HepG2 (cell line): ENCODE data around the gene SUCLG2. TPM values are rescaled to one million over a fixed set of nuclear protein-coding genes. Genes with fewer than 3 reads are reported as not detected.

Experiments used
- GTF2F1 ChIP-seq: fragments of 150-350 bp; IDR thresholded peaks from 2 replicates; pipeline ENCODE4 v1.6.1; 2014; ENCODE audit warnings: low read length
- HIC2 ChIP-seq: sonication (generic); formaldehyde crosslinking; IDR thresholded peaks from 2 replicates; pipeline ENCODE4 v1.9.0; 2022; ENCODE audit warnings: low read depth, missing genetic modification reagents
- KLF13 ChIP-seq: sonication (generic); formaldehyde crosslinking; IDR thresholded peaks from 2 replicates; pipeline ENCODE4 v1.4.0; 2020; ENCODE audit warnings: mild to moderate bottlenecking, missing genetic modification reagents
- KLF6 ChIP-seq: IDR thresholded peaks from 2 replicates; pipeline ENCODE4 v1.8.0; 2016; ENCODE audit warnings: missing biosample characterization, missing genetic modification reagents
- RAD51 ChIP-seq: fragments of 450-650 bp; IDR thresholded peaks from 2 replicates; pipeline ENCODE4 v1.6.1; 2016; ENCODE audit warnings: borderline replicate concordance
- ZBTB21 ChIP-seq: sonication (generic); formaldehyde crosslinking; IDR thresholded peaks from 2 replicates; pipeline ENCODE4 v1.4.0; 2020; ENCODE audit warnings: missing genetic modification reagents
- ZFP37 ChIP-seq: sonication (generic); formaldehyde crosslinking; IDR thresholded peaks from 2 replicates; pipeline ENCODE4 v1.4.0; 2020; ENCODE audit warnings: missing genetic modification reagents, borderline replicate concordance
- ZNF3 ChIP-seq: IDR thresholded peaks from 2 replicates; pipeline ENCODE4 v1.7.0; 2017; ENCODE audit warnings: inconsistent platforms
- ZNF318 ChIP-seq: sonication (generic); formaldehyde crosslinking; IDR thresholded peaks from 2 replicates; pipeline ENCODE4 v1.4.0; 2020; ENCODE audit warnings: mild to moderate bottlenecking, missing genetic modification reagents
- ZNF615 ChIP-seq: sonication (generic); formaldehyde crosslinking; IDR thresholded peaks from 2 replicates; pipeline ENCODE4 v1.5.0; 2020; ENCODE audit warnings: mild to moderate bottlenecking, missing genetic modification reagents, borderline replicate concordance
- ZNF674 ChIP-seq: sonication (generic); formaldehyde crosslinking; IDR thresholded peaks from 2 replicates; pipeline ENCODE4 v1.5.0; 2020; ENCODE audit warnings: low read depth, mild to moderate bottlenecking, missing genetic modification reagents
- ZNF766 ChIP-seq: sonication (generic); formaldehyde crosslinking; IDR thresholded peaks from 2 replicates; pipeline ENCODE4 v1.5.0; 2020; ENCODE audit warnings: missing genetic modification reagents, borderline replicate concordance
- ZNF792 ChIP-seq: IDR thresholded peaks from 2 replicates; pipeline ENCODE4 v1.6.1; 2016
- polyA plus RNA-seq, 8 experiments: library from polyadenylated mRNA; depleted of rRNA in 3 of 8; stranded (reverse) in 7 of 8; unstranded in 1 of 8; fragments of >200 nt; fragmentation: Illumina TruSeq in 4 of 8; extraction: Trizol in 4 of 8; gene quantifications; 2 replicates each; pipeline versions ENCODE4 v1.2.1 to v1.2.3, GENCODE V29; 2011 to 2016; ENCODE audit warnings: low read depth in 4 of 8, missing spikeins in 1 of 8, mixed read lengths in 1 of 8; ENCODE audit not compliant: insufficient read depth in 1 of 8
- total RNA-seq, 5 experiments: library from RNA; depleted of rRNA; stranded (reverse); fragments of >200 nt; fragmentation: Illumina TruSeq; extraction: Trizol; gene quantifications; 2 replicates each; pipeline ENCODE4 v1.2.3, GENCODE V29; 2016; ENCODE audit warnings: low read depth in 1 of 5
- TF ChIP-seq, protein P1 (sequence below): sonication (generic); formaldehyde crosslinking; IDR thresholded peaks from 2 replicates; pipeline ENCODE4 v1.4.0; 2020; ENCODE audit warnings: missing genetic modification reagents, borderline replicate concordance
- TF ChIP-seq, protein P2 (sequence below): IDR thresholded peaks from 2 replicates; pipeline ENCODE4 v1.6.1; 2016; ENCODE audit warnings: mild to moderate bottlenecking, missing biosample characterization, missing genetic modification reagents
- TF ChIP-seq, protein P3 (sequence below): IDR thresholded peaks from 2 replicates; pipeline ENCODE4 v1.6.1; 2012; ENCODE audit warnings: inconsistent platforms

Gene SUCLG2
- total and polyA plus RNA-seq, 2 of the 13 experiments (the other 11 are each of a cell fraction or from before 2014, with no cell fraction given), result 21.4 to 64.9 TPM

DNA sequence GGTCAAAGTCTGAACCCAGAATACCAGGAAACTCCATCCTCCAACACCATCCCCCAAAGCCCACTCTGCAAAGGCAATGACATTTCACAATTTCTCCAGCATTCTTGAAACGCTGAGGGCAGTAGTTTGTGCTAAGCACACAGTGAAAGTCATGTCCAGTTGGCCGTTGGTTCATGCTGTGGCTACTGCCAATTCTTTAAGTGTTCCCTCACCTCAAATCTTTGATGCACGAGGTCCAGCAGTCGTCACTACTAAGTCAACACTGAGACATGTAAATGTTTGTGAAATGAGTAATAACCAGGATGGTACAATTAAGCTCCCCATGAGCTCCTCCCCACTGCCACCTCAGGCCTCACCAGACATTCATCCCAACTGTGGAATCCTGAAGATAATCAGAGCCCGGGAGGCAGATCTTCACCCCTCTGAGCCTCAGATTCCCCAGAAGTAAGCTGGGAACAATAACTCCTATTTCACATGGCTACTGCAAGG lies 7.0 kb downstream of the SUCLG2 start (continued):
- TF ChIP-seq ZNF318 (no peak), ZNF674 (CRISPR knock-in tag) (no peak), ZNF3 (CRISPR knock-in tag) (no peak), ZNF766 (CRISPR knock-in tag) (no peak), ZFP37 (CRISPR knock-in tag) (no peak), ZBTB21 (CRISPR knock-in tag) (no peak; the same call in 1 of the 2 replicates), GTF2F1 (no peak), KLF6 (CRISPR knock-in tag) (no peak), RAD51 (no peak), KLF13 (CRISPR knock-in tag) (no peak), HIC2 (CRISPR knock-in tag) (no peak), ZNF615 (no peak), ZNF792 (peak; percentile 88; the same call in 1 of the 2 replicates)
- TF ChIP-seq, protein P1, sequence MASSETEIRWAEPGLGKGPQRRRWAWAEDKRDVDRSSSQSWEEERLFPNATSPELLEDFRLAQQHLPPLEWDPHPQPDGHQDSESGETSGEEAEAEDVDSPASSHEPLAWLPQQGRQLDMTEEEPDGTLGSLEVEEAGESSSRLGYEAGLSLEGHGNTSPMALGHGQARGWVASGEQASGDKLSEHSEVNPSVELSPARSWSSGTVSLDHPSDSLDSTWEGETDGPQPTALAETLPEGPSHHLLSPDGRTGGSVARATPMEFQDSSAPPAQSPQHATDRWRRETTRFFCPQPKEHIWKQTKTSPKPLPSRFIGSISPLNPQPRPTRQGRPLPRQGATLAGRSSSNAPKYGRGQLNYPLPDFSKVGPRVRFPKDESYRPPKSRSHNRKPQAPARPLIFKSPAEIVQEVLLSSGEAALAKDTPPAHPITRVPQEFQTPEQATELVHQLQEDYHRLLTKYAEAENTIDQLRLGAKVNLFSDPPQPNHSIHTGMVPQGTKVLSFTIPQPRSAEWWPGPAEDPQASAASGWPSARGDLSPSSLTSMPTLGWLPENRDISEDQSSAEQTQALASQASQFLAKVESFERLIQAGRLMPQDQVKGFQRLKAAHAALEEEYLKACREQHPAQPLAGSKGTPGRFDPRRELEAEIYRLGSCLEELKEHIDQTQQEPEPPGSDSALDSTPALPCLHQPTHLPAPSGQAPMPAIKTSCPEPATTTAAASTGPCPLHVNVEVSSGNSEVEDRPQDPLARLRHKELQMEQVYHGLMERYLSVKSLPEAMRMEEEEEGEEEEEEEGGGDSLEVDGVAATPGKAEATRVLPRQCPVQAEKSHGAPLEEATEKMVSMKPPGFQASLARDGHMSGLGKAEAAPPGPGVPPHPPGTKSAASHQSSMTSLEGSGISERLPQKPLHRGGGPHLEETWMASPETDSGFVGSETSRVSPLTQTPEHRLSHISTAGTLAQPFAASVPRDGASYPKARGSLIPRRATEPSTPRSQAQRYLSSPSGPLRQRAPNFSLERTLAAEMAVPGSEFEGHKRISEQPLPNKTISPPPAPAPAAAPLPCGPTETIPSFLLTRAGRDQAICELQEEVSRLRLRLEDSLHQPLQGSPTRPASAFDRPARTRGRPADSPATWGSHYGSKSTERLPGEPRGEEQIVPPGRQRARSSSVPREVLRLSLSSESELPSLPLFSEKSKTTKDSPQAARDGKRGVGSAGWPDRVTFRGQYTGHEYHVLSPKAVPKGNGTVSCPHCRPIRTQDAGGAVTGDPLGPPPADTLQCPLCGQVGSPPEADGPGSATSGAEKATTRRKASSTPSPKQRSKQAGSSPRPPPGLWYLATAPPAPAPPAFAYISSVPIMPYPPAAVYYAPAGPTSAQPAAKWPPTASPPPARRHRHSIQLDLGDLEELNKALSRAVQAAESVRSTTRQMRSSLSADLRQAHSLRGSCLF (CRISPR knock-in tag), result no peak
- TF ChIP-seq, protein P2, sequence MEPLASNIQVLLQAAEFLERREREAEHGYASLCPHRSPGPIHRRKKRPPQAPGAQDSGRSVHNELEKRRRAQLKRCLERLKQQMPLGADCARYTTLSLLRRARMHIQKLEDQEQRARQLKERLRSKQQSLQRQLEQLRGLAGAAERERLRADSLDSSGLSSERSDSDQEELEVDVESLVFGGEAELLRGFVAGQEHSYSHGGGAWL (CRISPR knock-in tag), result no peak
- TF ChIP-seq, protein P3, sequence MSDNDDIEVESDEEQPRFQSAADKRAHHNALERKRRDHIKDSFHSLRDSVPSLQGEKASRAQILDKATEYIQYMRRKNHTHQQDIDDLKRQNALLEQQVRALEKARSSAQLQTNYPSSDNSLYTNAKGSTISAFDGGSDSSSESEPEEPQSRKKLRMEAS, result peak; percentile 91
